Esophagus squamous epithelium (tissue), 5 donors: Measurements from ENCODE around the gene TULP1. TPM values are rescaled to one million over a fixed set of nuclear protein-coding genes. Genes with fewer than 3 reads are reported as not detected.
"Not testable (repeated sequence)": the region's sequence is repeated elsewhere in the genome, so short reads cannot be mapped to it uniquely, and the experiment has no call there.

Experiments used
- DNase-seq: peaks from one replicate; lab custom pipeline; 2025; lab: John Stamatoyannopoulos, UW
- H3K27ac ChIP-seq, 4 donors: fragments of 200-600 bp; sonication (generic); one replicate each; pipeline ENCODE4 v1.5.1; 2016 to 2019; ENCODE audit warnings: mild to moderate bottlenecking in 1 of 4
- H3K27me3 ChIP-seq, 4 donors: fragments of 200-600 bp; sonication (generic); 1 replicate in 3 of 4; 2 replicates in 1 of 4; pipeline versions ENCODE4 v1.5.1 to v1.6.0; 2017 to 2021; ENCODE audit warnings: antibody characterized with exemption in 1 of 4
- H3K36me3 ChIP-seq, 3 donors: fragments of 200-600 bp; sonication (generic); one replicate each; pipeline ENCODE4 v1.5.1; 2016 to 2019
- H3K4me1 ChIP-seq, 3 donors: fragments of 200-600 bp; sonication (generic); one replicate each; pipeline ENCODE4 v1.5.1; 2017 to 2019
- H3K4me3 ChIP-seq, 4 donors: fragments of 200-600 bp; sonication (generic); 1 replicate in 3 of 4; 2 replicates in 1 of 4; pipeline ENCODE4 v1.5.1; 2016 to 2019; ENCODE audit warnings: mild to moderate bottlenecking in 2 of 4, moderate library complexity in 1 of 4
- H3K9me3 ChIP-seq, 3 donors: fragments of 200-600 bp; sonication (generic); one replicate each; pipeline ENCODE4 v1.5.1; 2016 to 2019
- CTCF ChIP-seq, 6 experiments: fragments of 450-650 bp in 4 of 6; fragments of 200-600 bp in 2 of 6; sonication (generic) in 2 of 6; IDR thresholded peaks; one replicate each; pipeline ENCODE4 v1.5.1; 2016 to 2019; ENCODE audit warnings: antibody characterized with exemption in 6 of 6, mild to moderate bottlenecking in 4 of 6, moderate library complexity in 4 of 6
- POLR2A ChIP-seq, 4 donors: fragments of 450-650 bp; IDR thresholded peaks; one replicate each; pipeline ENCODE4 v1.6.1; 2017; ENCODE audit warnings: antibody characterized with exemption in 4 of 4, mild to moderate bottlenecking in 4 of 4, moderate library complexity in 3 of 4
- WGBS, 2 donors: methylation state at CpG; one replicate each; pipeline ENCODE4 v1.1.5; 2018; 5-methylcytosine and 5-hydroxymethylcytosine counted together
- intact Hi-C: fragments of 100-400 bp; cut with DNase I; formaldehyde crosslinking; loops from one replicate; pipeline ENCODE4 v1.15.0; 2022
- total RNA-seq, 4 donors: library from RNA; depleted of rRNA; stranded (reverse); fragments of >200 nt; gene quantifications; one replicate each; pipeline ENCODE4 v1.1.0, GENCODE V29; 2016
- donor health status: DM: yes; HTN: yes; CAD: no.

The TULP1 gene
- total RNA-seq, 4 donors from 2014 or later: not detected

- Histone ChIP-seq H3K4me1 (peaks cover 0 to 13% (median 8%) of the 10 kb centered on the region in 3 donors), H3K27ac (no peak overlapping the region), H3K27me3 (no peaks in the 10 kb centered on the region), H3K9me3 (no peaks in the 10 kb centered on the region), H3K4me3 (no peak overlapping the region), H3K36me3 (no peaks in the 10 kb centered on the region)
- TF ChIP-seq POLR2A (IDR thresholded peaks at IDR 0.05) (no peak), CTCF (IDR thresholded peaks at IDR 0.05) (no peak)
- DNase-seq: no peak
- intact Hi-C loops: no loop called here
- 29 to 32% methylated on average over 6 to 7 of the region's 13 CpGs for WGBS, 2 donors
Observed at GRCh38 chr6:35544769-35545361, 32.2 kb upstream of the TULP1 start.

GRCh38 chr6:35543459-35544193 is 30.9 kb upstream of the TULP1 start:
- DNase-seq: no peak
- 84 to 87% methylated on average over 14 to 16 of the region's 16 CpGs for WGBS, 2 donors
- intact Hi-C loops: no loop called here

GRCh38 chr6:35541836-35542235 is 29.1 kb upstream of the TULP1 start:
- Histone ChIP-seq H3K27ac (no peak overlapping the region), H3K27me3 (no peaks in the 10 kb centered on the region), H3K36me3 (no peaks in the 10 kb centered on the region), H3K4me3 (no peak overlapping the region), H3K4me1 (peaks cover 0 to 13% (median 8%) of the 10 kb centered on the region in 3 donors), H3K9me3 (no peaks in the 10 kb centered on the region)
- no peak for TF ChIP-seq POLR2A (IDR thresholded peaks at IDR 0.05)
- TF ChIP-seq CTCF (IDR thresholded peaks at IDR 0.05): no peak
- 81 to 87% methylated on average over 2 of the region's 2 CpGs for WGBS, 2 donors
- intact Hi-C loops: no loop called here
- DNase-seq: no peak

More at GRCh38 chr6:35543459-35544193, 30.9 kb upstream of the TULP1 start:
- H3K27ac ChIP-seq: no peak overlapping the region
- no peaks in the 10 kb centered on the region for H3K9me3 ChIP-seq
- no peaks in the 10 kb centered on the region for H3K36me3 ChIP-seq
- no peaks in the 10 kb centered on the region for H3K27me3 ChIP-seq
- H3K4me1 ChIP-seq: peaks cover 0 to 13% (median 8%) of the 10 kb centered on the region in 3 donors
- no peak overlapping the region for H3K4me3 ChIP-seq
- no peak for TF ChIP-seq CTCF (IDR thresholded peaks at IDR 0.05)
- no peak for TF ChIP-seq POLR2A (IDR thresholded peaks at IDR 0.05)

- TF ChIP-seq POLR2A (IDR thresholded peaks at IDR 0.05) (no peak), CTCF (IDR thresholded peaks at IDR 0.05) (no peak)
- no peaks in the 10 kb centered on the region for H3K9me3 ChIP-seq
- H3K4me3 ChIP-seq: no peak overlapping the region
- no peaks in the 10 kb centered on the region for H3K36me3 ChIP-seq
- no peak overlapping the region for H3K27ac ChIP-seq
- 77 to 93% methylated on average over 3 of the region's 3 CpGs for WGBS, 2 donors
- peaks cover 0 to 4% (median 0%) of the 10 kb centered on the region in 4 donors for H3K27me3 ChIP-seq
- no peaks in the 10 kb centered on the region for H3K4me1 ChIP-seq
- no peak for DNase-seq
- intact Hi-C loops: no loop called here
Observed at GRCh38 chr6:35539223-35539622, 26.5 kb upstream of the TULP1 start.

- H3K36me3 ChIP-seq, DNase-seq, H3K9me3 ChIP-seq, H3K27me3 ChIP-seq, intact Hi-C loops, H3K27ac ChIP-seq, H3K4me1 ChIP-seq, H3K4me3 ChIP-seq: not testable (repeated sequence)
- 73 to 84% methylated on average over 3 to 4 of the region's 6 CpGs for WGBS, 2 donors
Observed at GRCh38 chr6:35535847-35536246, 23.2 kb upstream of the TULP1 start.
